ENCODE results near the gene ACTR2.

- no peak for TF ChIP-seq CTCF (IDR thresholded peaks at IDR 0.05)
- TF ChIP-seq POLR2A (IDR thresholded peaks at IDR 0.05), result no peak
These were observed 86.3 kb downstream of the ACTR2 start for GRCh38 chr2:65313954-65314256.
